Epithelial cell of prostate (primary cell): ENCODE results near the gene DHX57.
"Not testable (repeated sequence)": the region's sequence is repeated elsewhere in the genome, so short reads cannot be mapped to it uniquely, and the experiment has no call there.

Source experiments
- DNase-seq: peaks from one replicate; pipeline ENCODE4 v3.0.0-alpha.2; 2011; ENCODE audit warnings: low read depth, low spot score
- H3K27ac ChIP-seq: fragments of 450-650 bp; 2 replicates; pipeline ENCODE4 v1.5.1; 2017; ENCODE audit warnings: mild to moderate bottlenecking

DHX57 gene

GRCh38 chr2:38808677-38809076 lies 67.1 kb downstream of the DHX57 start:
- no peak for DNase-seq
- H3K27ac ChIP-seq, result no peak overlapping the region

GRCh38 chr2:38806733-38807059 lies 69.0 kb downstream of the DHX57 start:
- H3K27ac ChIP-seq, result no peak overlapping the region
- DNase-seq, result no peak

DNA sequence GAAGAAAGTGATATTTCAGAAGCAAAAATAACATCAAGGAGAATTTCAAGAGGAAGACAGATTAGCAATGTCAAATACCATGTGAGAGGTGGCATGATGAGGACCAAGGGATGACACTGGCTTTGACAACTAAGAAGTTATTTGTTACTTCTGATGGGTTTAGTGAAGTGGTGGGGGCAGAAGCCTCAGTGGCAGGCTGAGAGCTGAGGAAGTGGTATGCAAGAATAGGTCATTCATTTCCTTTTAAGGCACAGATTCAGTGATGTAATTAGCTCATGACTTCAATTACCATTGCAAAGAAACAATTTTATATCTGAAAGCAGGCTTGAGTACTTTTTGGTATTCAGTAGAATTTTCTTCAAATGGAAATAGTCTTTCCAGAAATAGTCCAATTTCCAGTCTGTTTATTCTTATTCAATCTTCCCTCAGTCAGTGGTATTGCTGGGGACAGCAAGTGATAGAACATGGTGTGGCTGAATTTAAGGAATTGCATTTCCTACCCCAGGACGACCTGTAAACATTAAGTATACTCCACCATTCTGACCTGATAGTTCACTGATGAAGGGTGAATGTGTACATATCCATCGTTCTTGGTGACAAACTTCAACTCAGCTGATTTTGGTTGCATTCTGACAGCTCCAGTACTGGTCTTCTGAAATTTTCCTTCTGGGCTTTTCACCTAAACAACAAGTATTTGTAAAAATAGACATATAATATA lies 69.6 kb downstream of the DHX57 start:
- DNase-seq, result no peak
- no peak overlapping the region for H3K27ac ChIP-seq

DNA sequence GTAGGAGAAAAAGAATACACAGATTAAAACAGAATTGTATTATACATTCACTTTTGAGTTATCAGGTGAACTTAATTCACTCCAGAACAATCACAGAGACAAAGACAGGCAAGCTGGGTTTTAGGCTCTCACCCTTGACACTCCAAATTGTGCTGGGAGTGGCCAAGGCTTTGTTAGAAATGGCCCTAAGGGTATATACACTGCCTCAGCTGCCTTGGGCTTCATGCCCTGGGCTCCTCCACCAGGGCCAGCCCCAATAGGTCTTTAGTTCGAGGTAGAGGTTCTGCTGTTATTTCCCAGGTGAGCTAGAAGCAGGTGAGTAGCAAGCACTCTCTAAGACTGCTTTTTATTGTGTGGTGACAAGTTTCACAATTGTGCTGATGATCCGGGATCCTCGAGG lies 77.8 kb downstream of the DHX57 start:
- no peak for DNase-seq
- H3K27ac ChIP-seq, result no peak overlapping the region

GRCh38 chr2:38797250-38797676 lies 78.5 kb downstream of the DHX57 start:
- H3K27ac ChIP-seq, result no peak overlapping the region
- no peak for DNase-seq

DNA sequence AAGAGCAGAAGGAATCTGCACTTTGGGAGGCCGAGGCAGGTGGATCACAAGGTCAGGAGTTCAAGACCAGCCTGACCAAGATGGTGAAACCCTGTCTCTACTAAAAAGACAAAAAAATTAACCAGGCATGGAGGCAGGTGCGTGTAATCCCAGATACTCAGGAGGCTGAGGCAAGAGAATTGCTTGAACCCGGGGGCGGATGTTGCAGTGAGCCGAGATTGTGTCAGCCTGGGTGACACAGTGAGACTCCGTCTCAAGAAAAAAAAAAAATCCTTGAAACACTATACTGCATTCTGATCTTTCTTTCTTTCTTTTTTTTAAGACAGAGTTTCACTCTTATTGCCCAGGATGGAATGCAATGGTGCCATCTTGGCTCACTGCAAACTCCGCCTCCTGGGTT lies 80.7 kb downstream of the DHX57 start:
- DNase-seq, result not testable (repeated sequence)

DNA sequence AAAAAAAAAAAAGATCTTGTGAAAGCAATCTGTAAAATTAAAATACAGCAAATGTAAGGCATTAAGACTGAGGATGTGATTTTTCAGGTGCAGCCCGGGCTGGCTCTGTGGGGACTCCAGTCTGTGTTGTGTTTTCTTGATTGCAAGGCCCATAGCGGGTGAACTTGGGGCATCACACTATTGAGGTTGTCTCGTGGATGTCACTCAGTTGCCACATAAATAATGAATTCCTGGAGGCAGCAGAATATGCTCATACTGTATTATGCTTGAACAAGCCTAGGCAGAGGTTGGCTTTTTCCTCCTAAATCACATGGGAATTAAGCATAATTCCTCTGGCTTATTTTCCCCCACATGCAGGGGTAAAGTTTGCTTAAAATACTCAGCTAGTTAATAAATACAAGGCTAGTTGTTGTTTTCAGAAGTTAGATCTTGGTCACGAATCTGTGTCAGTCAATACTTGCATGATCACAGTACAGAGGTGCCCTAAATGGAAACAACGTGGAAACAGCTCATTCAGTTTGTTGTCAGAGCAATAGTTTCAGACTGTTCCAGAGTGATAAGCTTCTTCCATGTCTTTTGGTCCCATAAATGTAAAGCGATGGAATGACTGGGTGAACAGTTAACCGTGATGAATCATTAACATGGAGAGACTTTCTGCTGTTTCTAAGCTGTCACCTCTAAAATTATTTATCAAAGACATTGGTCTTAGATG lies 81.3 kb downstream of the DHX57 start:
- no peak for DNase-seq
- no peak overlapping the region for H3K27ac ChIP-seq

More for the DNA sequence above, 80.7 kb downstream of the DHX57 start:
- H3K27ac ChIP-seq, result not testable (repeated sequence)

DNA sequence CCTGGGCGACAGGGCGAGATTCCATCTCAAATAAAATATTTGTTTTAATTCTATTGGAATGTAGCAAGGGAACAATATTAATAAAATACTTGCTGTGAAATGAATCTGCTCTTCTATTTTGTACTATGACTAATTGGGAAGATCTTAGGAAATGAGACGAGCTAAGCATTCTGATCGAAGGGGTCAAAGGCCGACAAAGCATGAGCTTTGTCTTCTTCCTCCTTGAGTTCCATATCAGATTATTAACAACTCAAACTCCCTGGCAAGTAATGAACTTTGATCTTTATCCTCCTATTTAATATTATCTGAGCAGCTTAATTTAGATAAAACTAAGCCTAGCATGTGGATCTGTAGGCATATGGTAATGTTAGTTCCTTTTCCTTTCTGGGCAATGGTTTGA lies 82.2 kb downstream of the DHX57 start:
- no peak overlapping the region for H3K27ac ChIP-seq
- no peak for DNase-seq

DNA sequence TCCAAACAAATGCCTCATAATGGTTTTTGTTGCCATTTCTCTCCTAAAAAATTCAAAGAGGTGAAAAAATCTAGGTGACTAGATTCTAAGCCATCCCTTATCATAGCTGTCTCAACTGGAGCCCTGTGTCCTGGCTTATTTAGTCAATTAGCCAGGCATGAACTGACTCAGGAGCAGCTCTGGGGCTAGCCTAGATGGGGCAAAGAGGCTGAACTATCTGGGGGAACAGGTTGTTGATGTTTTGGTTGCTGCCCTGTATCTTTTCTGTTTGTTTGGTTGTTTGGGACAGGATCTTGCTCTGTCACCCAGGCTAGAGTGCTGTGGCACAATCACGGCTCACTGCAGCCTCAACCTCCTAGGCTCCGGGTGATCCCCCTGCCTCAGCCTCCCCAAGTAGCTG lies 83.0 kb downstream of the DHX57 start:
- no peak for DNase-seq
- H3K27ac ChIP-seq, result no peak overlapping the region

DNA sequence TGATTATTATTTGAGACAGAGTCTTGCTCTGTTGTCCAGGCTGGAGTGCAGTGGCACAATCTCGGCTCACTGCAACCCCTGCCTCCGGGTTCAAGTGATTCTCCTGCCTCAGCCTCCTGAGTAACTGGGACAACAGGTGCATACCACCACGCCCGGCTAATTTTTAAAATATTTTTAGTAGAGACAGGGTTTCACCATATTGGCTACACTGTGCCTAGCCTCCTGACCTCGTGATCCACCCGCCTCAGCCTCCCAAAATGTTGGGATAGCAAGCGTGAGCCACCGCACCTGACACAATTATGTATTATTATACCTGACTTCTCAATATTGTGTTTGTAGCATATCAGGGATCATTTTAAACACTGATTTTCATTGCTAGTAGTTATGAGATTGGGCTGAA lies 83.4 kb downstream of the DHX57 start:
- H3K27ac ChIP-seq, DNase-seq: not testable (repeated sequence)

GRCh38 chr2:38791744-38792143 lies 84.0 kb downstream of the DHX57 start:
- DNase-seq, result no peak
- no peak overlapping the region for H3K27ac ChIP-seq

DNA sequence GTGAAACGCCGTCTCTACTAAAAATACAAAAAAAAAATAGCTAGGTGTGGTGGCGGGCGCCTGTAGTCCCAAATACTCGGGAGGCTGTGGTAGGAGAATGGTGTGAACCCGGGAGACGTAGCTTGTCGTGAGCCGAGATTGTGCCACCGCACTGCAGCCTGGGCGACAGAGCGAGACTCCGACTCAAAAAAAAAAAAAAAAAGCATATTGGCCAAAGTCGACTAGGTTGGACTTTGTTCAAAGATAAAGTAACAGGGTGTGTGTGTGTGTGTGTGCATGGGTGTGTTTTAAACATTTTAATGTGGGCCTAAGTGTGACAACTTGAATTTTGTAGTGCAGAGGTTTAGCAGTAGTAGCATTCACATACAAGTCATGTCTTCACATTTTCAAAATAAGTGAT lies 86.0 kb downstream of the DHX57 start:
- no peak overlapping the region for H3K27ac ChIP-seq

GRCh38 chr2:38788306-38788705 lies 87.4 kb downstream of the DHX57 start:
- no peak for DNase-seq
- no peak overlapping the region for H3K27ac ChIP-seq

More for the DNA sequence above, 86.0 kb downstream of the DHX57 start:
- DNase-seq, result no peak

- H3K27ac ChIP-seq, result no peak overlapping the region
- no peak for DNase-seq
Observed at GRCh38 chr2:38783586-38783985, 92.1 kb downstream of the DHX57 start.

DNA sequence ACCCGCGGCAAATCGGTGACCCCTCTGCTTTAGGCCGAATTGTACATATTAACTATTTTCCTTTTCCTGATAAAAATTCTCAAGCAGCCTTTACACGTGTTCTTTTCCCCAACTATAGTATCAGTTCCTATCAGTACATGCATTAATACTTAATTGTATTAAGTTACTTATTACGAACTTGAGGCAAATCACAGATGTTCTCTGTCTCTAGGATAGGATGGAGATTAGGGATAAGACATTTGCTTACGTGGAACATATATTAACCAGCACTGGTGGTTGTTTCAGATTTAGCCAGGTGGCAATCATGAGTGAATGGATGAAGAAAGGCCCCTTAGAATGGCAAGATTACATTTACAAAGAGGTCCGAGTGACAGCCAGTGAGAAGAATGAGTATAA lies 97.0 kb downstream of the DHX57 start:
- H3K27ac ChIP-seq, result no peak overlapping the region
- no peak for DNase-seq

- no peak overlapping the region for H3K27ac ChIP-seq
- no peak for DNase-seq
Observed at GRCh38 chr2:38776531-38776930, 99.2 kb downstream of the DHX57 start.

- H3K27ac ChIP-seq, result no peak overlapping the region
- no peak for DNase-seq
Observed at GRCh38 chr2:38775921-38776225, 99.9 kb downstream of the DHX57 start.

DNA sequence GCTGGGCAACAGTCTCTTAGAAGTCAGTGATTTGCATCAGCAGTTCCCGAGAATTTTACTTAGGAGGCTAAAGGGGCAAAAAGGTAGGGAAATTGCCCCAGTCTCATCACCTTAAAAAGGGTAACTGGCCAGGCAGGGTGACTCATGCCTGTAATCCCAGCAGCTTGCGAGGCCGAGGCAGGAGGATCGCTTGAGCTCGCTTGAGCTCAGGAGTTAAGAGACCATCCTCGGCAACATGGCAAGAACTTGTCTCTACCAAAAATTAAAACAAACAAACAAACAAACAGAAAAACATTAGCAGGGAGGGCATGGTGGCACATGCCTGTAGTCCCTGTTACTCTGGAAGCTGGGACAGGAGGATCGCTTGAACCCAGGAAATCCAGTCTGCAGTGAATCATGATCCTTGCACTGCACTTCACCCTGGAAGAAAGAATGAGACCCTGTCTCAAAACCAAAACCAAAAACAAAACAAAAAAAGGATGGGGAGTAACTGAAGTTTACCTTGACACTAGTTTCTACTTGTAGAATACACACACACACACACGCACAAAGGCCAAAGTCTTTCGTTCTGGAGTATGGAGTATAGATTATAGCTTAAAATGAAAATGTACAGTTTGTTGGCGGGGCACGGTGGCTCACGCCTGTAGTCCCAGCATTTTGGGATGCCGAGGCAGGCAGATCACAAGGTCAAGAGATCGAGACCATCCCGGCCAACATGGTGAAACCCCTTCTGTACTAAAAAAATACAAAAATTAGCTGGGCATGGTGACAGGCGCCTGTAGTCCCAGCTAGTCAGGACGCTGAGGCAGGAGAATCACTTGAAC lies 100.4 kb downstream of the DHX57 start:
- DNase-seq, result no peak
- H3K27ac ChIP-seq, result no peak overlapping the region

- no peak overlapping the region for H3K27ac ChIP-seq
- no peak for DNase-seq
Observed at GRCh38 chr2:38771632-38772031, 104.1 kb downstream of the DHX57 start.

DNA sequence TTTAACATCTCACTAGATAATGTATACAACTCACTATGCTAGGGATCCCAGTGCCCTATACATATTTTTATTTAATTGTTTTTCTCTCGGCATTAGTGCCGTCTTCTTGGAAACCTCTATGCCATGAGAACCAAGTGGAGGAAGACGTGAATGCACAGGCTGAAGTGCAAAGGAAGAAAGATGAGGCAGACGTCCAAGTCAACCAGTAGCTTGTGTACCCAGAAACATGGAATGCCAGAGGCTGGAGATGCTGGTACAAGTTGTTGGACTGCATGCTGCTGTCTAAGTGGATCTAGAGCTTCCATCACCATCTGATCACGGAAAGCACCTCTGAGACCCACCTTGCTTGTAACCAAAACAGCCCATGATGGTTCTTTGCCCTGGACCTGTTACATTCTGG lies 110.2 kb downstream of the DHX57 start:
- DNase-seq, result no peak
- H3K27ac ChIP-seq, result peak overlapping the region; percentile 39

DNA sequence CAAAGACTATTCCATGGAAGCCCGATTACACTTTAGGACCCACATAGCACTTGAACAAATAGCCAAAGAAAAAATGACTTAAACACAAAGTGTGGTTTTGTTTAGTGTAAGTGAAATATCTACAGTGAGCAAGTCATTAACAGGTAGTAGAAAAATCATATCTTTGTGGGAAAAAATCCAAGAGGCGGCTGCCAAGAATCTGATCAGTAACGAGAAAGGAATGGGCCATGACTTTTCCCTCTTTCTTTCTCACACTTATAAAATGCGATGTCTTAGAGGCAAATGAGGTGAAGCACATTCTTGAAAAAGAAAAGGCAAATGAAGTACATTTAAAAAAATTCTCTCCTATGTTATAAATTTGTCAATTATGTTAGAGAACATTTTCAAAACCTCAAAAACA lies 110.6 kb downstream of the DHX57 start:
- DNase-seq, result no peak
- peak overlapping the region; percentile 39 for H3K27ac ChIP-seq
